ENCODE measurements around the gene NAP1L1.

DNA sequence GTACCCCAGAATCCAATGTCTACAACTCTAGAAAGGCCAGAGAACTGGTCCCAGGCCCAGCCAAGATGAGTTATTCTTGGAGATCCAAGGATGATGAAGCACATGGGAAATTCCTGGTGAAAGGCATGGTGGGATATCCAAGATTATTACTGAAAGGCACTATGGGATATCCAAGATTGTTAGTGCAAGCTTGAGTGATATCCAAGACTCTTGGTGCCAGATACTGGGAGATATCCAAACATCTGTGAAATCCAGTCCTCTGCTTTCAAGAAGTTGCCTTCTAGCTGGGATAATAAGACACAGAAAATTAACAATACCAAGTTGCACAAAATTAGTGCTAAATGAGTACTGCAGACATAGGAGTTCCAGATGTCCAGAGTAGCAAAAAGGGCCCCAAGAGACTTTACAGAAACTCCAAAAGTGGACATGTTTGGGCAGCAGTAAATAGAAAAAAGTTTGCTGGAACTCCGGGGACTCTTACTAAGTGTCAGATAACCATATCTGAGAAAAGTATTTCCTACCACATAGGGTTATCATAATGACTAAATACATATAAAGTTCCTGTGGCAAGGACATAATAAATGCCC is 87.5 kb downstream of the NAP1L1 start:
- TF ChIP-seq CTCF (IDR thresholded peaks at IDR 0.05; ENCODE audit: low read depth, low read length) (no peak), POLR2A (IDR thresholded peaks at IDR 0.05; ENCODE audit: extremely low read depth, insufficient read length) (no peak), MAX (IDR thresholded peaks at IDR 0.05; ENCODE audit: low read depth, low read length) (no peak)
